Upper lobe of right lung (tissue), 1 donor: ENCODE data around the gene FAM83D. TPM values are rescaled to one million over a fixed set of nuclear protein-coding genes. Genes with fewer than 3 reads are reported as not detected.
A peak's percentile ranks its signal among the peaks of the same experiment; 100 is the strongest.

ENCODE experiments used
- ATAC-seq: fragments of 200-7000 bp; cut with Tn5 transposase; one replicate; pipeline ENCODE4 v1.9.1; 2020; ENCODE audit warnings: mild to moderate bottlenecking, moderate library complexity
- DNase-seq: peaks from one replicate; pipeline ENCODE4 v3.0.0-alpha.2; 2020
- H3K27ac ChIP-seq: fragments of 200-600 bp; one replicate; pipeline ENCODE4 v1.8.0; 2022
- H3K27me3 ChIP-seq: fragments of 200-600 bp; one replicate; pipeline ENCODE4 v1.8.0; 2022; ENCODE audit warnings: mild to moderate bottlenecking
- H3K36me3 ChIP-seq: fragments of 200-600 bp; one replicate; pipeline ENCODE4 v1.8.0; 2022
- H3K4me1 ChIP-seq: fragments of 200-600 bp; one replicate; pipeline ENCODE4 v1.8.0; 2022
- H3K4me3 ChIP-seq: fragments of 200-600 bp; one replicate; pipeline ENCODE4 v1.8.0; 2022; ENCODE audit warnings: mild to moderate bottlenecking
- H3K9me3 ChIP-seq: fragments of 200-600 bp; one replicate; pipeline ENCODE4 v1.8.0; 2022
- CTCF ChIP-seq: fragments of 200-600 bp; IDR thresholded peaks from one replicate; pipeline ENCODE4 v1.8.0; 2022; ENCODE audit warnings: antibody characterized with exemption
- intact Hi-C: fragments of 100-400 bp; cut with DNase I; formaldehyde crosslinking; loops from one replicate; pipeline ENCODE4 v1.11.0; 2022
- total RNA-seq: library from RNA; stranded (reverse); fragmentation: NEBNext Ultra II Directional; extraction: Animal tissue kit (Norgen Biotek cat#: 25700); gene quantifications from one replicate; pipeline ENCODE4 v1.2.1, GENCODE V29; 2021
- donor health status: DM: no; HTN: yes; CAD: no; lungs with severe emphysema.

FAM83D gene
- total RNA-seq, 1 donor from 2014 or later, result 2.0 TPM

- peaks cover 41% of the 10 kb centered on the region for H3K36me3 ChIP-seq
- no peak for TF ChIP-seq CTCF
- H3K27me3 ChIP-seq, result no peaks in the 10 kb centered on the region
- no peak overlapping the region for H3K4me3 ChIP-seq
- no peaks in the 10 kb centered on the region for H3K9me3 ChIP-seq
- H3K4me1 ChIP-seq, result no peaks in the 10 kb centered on the region
- peak; percentile 15 for ATAC-seq
- intact Hi-C loops, result no loop called here
- no peak for DNase-seq
- H3K27ac ChIP-seq, result no peak overlapping the region
Measured at GRCh38 chr20:38969708-38970107, 43.5 kb downstream of the FAM83D start.

GRCh38 chr20:38970302-38970701, 44.1 kb downstream of the FAM83D start:
- intact Hi-C loops, result no loop called here
- Histone ChIP-seq H3K4me1 (no peaks in the 10 kb centered on the region), H3K27me3 (no peaks in the 10 kb centered on the region), H3K27ac (no peak overlapping the region), H3K9me3 (no peaks in the 10 kb centered on the region), H3K4me3 (no peak overlapping the region), H3K36me3 (peaks cover 41% of the 10 kb centered on the region)
- ATAC-seq, result no peak
- TF ChIP-seq CTCF, result no peak
- DNase-seq, result no peak

- H3K9me3 ChIP-seq, result no peaks in the 10 kb centered on the region
- no peaks in the 10 kb centered on the region for H3K27me3 ChIP-seq
- no peak for TF ChIP-seq CTCF
- no peak overlapping the region for H3K4me3 ChIP-seq
- no peak overlapping the region for H3K27ac ChIP-seq
- peaks cover 41% of the 10 kb centered on the region for H3K36me3 ChIP-seq
- DNase-seq, result no peak
- ATAC-seq, result no peak
- intact Hi-C loops, result no loop called here
- no peaks in the 10 kb centered on the region for H3K4me1 ChIP-seq
Measured at GRCh38 chr20:38973107-38973506, 46.9 kb downstream of the FAM83D start.

GRCh38 chr20:38973645-38974044, 47.4 kb downstream of the FAM83D start:
- Histone ChIP-seq H3K27me3 (no peaks in the 10 kb centered on the region), H3K27ac (no peak overlapping the region), H3K4me1 (no peaks in the 10 kb centered on the region), H3K4me3 (no peak overlapping the region), H3K9me3 (no peaks in the 10 kb centered on the region), H3K36me3 (peaks cover 41% of the 10 kb centered on the region)
- intact Hi-C loops, result no loop called here
- DNase-seq (no peak), ATAC-seq (no peak)
- no peak for TF ChIP-seq CTCF

- Histone ChIP-seq H3K27me3 (no peaks in the 10 kb centered on the region), H3K4me1 (no peaks in the 10 kb centered on the region), H3K36me3 (peaks cover 24% of the 10 kb centered on the region), H3K4me3 (no peak overlapping the region), H3K27ac (no peak overlapping the region), H3K9me3 (no peaks in the 10 kb centered on the region)
- intact Hi-C loops, result no loop called here
- TF ChIP-seq CTCF, result no peak
- no peak for DNase-seq
- no peak for ATAC-seq
Measured at GRCh38 chr20:38975539-38976120, 49.4 kb downstream of the FAM83D start.

GRCh38 chr20:38979434-38979833, 53.2 kb downstream of the FAM83D start:
- Histone ChIP-seq H3K9me3 (no peaks in the 10 kb centered on the region), H3K27me3 (no peaks in the 10 kb centered on the region), H3K4me3 (no peak overlapping the region), H3K27ac (no peak overlapping the region), H3K36me3 (peaks cover 6% of the 10 kb centered on the region), H3K4me1 (no peaks in the 10 kb centered on the region)
- no peak for ATAC-seq
- DNase-seq, result no peak
- no peak for TF ChIP-seq CTCF
- intact Hi-C loops, result no loop called here
